GM23338 (cell line): ENCODE data around the gene SLC13A3.

Experiments used
- CREB1 ChIP-seq: fragments of 250-450 bp; sonication (Bioruptor Pico); IDR thresholded peaks from 2 replicates; pipeline ENCODE4 v1.5.0; 2020; ENCODE audit warnings: low read depth, mild to moderate bottlenecking, moderate library complexity
- CTCF ChIP-seq, 2 experiments: fragments of 200-600 bp in 1 of 2; sonication (generic) in 1 of 2; conservative IDR thresholded peaks; 2 replicates each; pipeline versions ENCODE4 v1.5.1 to v1.6.1; 2016 to 2017; ENCODE audit warnings: antibody characterized with exemption in 2 of 2, low read depth in 2 of 2, mild to moderate bottlenecking in 2 of 2, moderate library complexity in 1 of 2
- ETS1 ChIP-seq: IDR thresholded peaks from 2 replicates; pipeline ENCODE4 v1.6.1; 2016; ENCODE audit warnings: antibody characterized with exemption
- EZH2 ChIP-seq: fragments of 200-600 bp; sonication (generic); IDR thresholded peaks from one replicate; pipeline ENCODE4 v1.8.0; 2017; ENCODE audit warnings: antibody characterized with exemption, mild to moderate bottlenecking, low read depth; ENCODE audit not compliant: unreplicated experiment
- EZH2phosphoT487 ChIP-seq: fragments of 200-600 bp; sonication (generic); IDR thresholded peaks from one replicate; pipeline ENCODE4 v1.8.1; 2018; ENCODE audit warnings: antibody characterized with exemption; ENCODE audit not compliant: unreplicated experiment
- JUNB ChIP-seq: IDR thresholded peaks from one replicate; pipeline ENCODE4 v1.6.1; 2016; ENCODE audit warnings: antibody characterized with exemption; ENCODE audit not compliant: unreplicated experiment
- NANOG ChIP-seq: IDR thresholded peaks from 2 replicates; pipeline ENCODE4 v1.6.1; 2016; ENCODE audit warnings: antibody characterized with exemption, borderline replicate concordance
- POLR2AphosphoS5 ChIP-seq: IDR thresholded peaks from 2 replicates; pipeline ENCODE4 v1.6.1; 2016; ENCODE audit warnings: antibody characterized with exemption, low read depth
- STAT1 ChIP-seq: IDR thresholded peaks from one replicate; pipeline ENCODE4 v1.6.1; 2016; ENCODE audit warnings: antibody characterized with exemption; ENCODE audit not compliant: unreplicated experiment
- ZNF114 ChIP-seq: fragments of 250-450 bp; sonication (Bioruptor Pico); IDR thresholded peaks from 2 replicates; pipeline ENCODE4 v1.5.0; 2020; ENCODE audit warnings: mild to moderate bottlenecking, moderate library complexity
- ZNF331 ChIP-seq: fragments of 250-450 bp; sonication (Bioruptor Pico); IDR thresholded peaks from 2 replicates; pipeline ENCODE4 v1.5.0; 2020; ENCODE audit warnings: low read depth, mild to moderate bottlenecking, moderate library complexity
- ZNF462 ChIP-seq: fragments of 250-450 bp; sonication (Bioruptor Pico); IDR thresholded peaks from 2 replicates; pipeline ENCODE4 v1.5.0; 2020; ENCODE audit warnings: mild to moderate bottlenecking, moderate library complexity
- TF ChIP-seq, protein P1 (sequence below): IDR thresholded peaks from one replicate; pipeline ENCODE4 v1.6.1; 2018; ENCODE audit warnings: antibody characterized with exemption; ENCODE audit not compliant: unreplicated experiment

- TF ChIP-seq CTCF (conservative IDR thresholded peaks at IDR 0.05; ENCODE audit: low read depth in 2 of 2): no peak
- TF ChIP-seq EZH2: no peak
- TF ChIP-seq ZNF331 (CRISPR knock-in tag): no peak
- TF ChIP-seq POLR2AphosphoS5: no peak
- no peak for TF ChIP-seq CREB1 (CRISPR knock-in tag)
- no peak for TF ChIP-seq ZNF462
- TF ChIP-seq STAT1: no peak
- TF ChIP-seq, protein P1, sequence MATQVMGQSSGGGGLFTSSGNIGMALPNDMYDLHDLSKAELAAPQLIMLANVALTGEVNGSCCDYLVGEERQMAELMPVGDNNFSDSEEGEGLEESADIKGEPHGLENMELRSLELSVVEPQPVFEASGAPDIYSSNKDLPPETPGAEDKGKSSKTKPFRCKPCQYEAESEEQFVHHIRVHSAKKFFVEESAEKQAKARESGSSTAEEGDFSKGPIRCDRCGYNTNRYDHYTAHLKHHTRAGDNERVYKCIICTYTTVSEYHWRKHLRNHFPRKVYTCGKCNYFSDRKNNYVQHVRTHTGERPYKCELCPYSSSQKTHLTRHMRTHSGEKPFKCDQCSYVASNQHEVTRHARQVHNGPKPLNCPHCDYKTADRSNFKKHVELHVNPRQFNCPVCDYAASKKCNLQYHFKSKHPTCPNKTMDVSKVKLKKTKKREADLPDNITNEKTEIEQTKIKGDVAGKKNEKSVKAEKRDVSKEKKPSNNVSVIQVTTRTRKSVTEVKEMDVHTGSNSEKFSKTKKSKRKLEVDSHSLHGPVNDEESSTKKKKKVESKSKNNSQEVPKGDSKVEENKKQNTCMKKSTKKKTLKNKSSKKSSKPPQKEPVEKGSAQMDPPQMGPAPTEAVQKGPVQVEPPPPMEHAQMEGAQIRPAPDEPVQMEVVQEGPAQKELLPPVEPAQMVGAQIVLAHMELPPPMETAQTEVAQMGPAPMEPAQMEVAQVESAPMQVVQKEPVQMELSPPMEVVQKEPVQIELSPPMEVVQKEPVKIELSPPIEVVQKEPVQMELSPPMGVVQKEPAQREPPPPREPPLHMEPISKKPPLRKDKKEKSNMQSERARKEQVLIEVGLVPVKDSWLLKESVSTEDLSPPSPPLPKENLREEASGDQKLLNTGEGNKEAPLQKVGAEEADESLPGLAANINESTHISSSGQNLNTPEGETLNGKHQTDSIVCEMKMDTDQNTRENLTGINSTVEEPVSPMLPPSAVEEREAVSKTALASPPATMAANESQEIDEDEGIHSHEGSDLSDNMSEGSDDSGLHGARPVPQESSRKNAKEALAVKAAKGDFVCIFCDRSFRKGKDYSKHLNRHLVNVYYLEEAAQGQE: no peak
- no peak for TF ChIP-seq EZH2phosphoT487
- no peak for TF ChIP-seq NANOG
- no peak for TF ChIP-seq JUNB
- TF ChIP-seq ETS1: no peak
- TF ChIP-seq ZNF114 (CRISPR knock-in tag): no peak
These were observed 11.7 kb downstream of the SLC13A3 start for GRCh38 chr20:46639587-46639986.
